ENCODE measurements around the gene SNRPA1. TPM values are rescaled to one million over a fixed set of nuclear protein-coding genes. Genes with fewer than 3 reads are reported as not detected.

The SNRPA1 gene
- total and polyA plus RNA-seq, 4 donors, result 34.5 to 57.7 (median 51.3) TPM

DNA sequence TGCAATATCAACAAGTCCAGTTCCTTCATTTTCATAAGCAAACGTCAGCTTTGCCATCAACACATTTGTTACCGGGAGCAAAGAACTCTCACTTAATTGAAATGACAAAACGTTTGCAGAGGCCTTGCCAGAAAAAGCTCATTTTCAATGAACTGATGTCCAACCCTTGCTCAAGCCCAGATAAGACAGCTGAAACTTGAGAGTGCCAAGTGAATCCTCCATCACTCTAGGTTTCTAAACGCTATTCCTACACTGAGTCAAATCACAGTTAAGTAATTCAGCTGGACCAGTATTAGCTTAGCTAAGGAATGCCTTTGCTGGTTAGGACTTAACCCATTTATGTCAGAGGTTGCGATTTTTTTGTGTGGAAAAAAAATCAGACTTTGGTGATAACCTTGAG lies 54.7 kb downstream of the SNRPA1 start:
- H3K9me3 ChIP-seq (ENCODE audit: control insufficient read depth in 4 of 4, insufficient read depth in 3 of 4, low read length in 3 of 4), result no peaks in the 10 kb centered on the region
- peaks cover under 1 to 7% (median 3%) of the 10 kb centered on the region in 4 donors for H3K36me3 ChIP-seq (ENCODE audit: control insufficient read depth in 4 of 4, insufficient read depth in 4 of 4, low read length in 4 of 4)
- H3K9ac ChIP-seq (ENCODE audit: insufficient read depth in 1 of 2, low read length in 2 of 2), result no peak overlapping the region
- TF ChIP-seq, protein P1, sequence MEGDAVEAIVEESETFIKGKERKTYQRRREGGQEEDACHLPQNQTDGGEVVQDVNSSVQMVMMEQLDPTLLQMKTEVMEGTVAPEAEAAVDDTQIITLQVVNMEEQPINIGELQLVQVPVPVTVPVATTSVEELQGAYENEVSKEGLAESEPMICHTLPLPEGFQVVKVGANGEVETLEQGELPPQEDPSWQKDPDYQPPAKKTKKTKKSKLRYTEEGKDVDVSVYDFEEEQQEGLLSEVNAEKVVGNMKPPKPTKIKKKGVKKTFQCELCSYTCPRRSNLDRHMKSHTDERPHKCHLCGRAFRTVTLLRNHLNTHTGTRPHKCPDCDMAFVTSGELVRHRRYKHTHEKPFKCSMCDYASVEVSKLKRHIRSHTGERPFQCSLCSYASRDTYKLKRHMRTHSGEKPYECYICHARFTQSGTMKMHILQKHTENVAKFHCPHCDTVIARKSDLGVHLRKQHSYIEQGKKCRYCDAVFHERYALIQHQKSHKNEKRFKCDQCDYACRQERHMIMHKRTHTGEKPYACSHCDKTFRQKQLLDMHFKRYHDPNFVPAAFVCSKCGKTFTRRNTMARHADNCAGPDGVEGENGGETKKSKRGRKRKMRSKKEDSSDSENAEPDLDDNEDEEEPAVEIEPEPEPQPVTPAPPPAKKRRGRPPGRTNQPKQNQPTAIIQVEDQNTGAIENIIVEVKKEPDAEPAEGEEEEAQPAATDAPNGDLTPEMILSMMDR (IDR thresholded peaks at IDR 0.05; ENCODE audit: control extremely low read depth, extremely low read depth), result no peak
- ATAC-seq (ENCODE audit: insufficient read depth, low FRiP score) (no peak), DNase-seq (peak; percentile 63 to 98 (median 92))
- peaks cover 14 to 75% (median 40%) of the 10 kb centered on the region in 5 donors for H3K4me1 ChIP-seq (ENCODE audit: control insufficient read depth in 5 of 5, insufficient read depth in 5 of 5, low read length in 5 of 5)
- WGBS, 2 donors, result 46 to 48% methylated on average over 5 of the region's 5 CpGs
- no peak overlapping the region for H3K4me3 ChIP-seq
- H3K27ac ChIP-seq (ENCODE audit: low read depth in 1 of 2, low read length in 1 of 2), result no peak overlapping the region
- H3K27me3 ChIP-seq (ENCODE audit: control insufficient read depth in 3 of 3, insufficient read depth in 3 of 3, low read length in 2 of 3), result no peaks in the 10 kb centered on the region

GRCh38 chr15:101239724-101240136 lies 55.3 kb downstream of the SNRPA1 start:
- ATAC-seq (ENCODE audit: insufficient read depth, low FRiP score), result no peak
- H3K9me3 ChIP-seq (ENCODE audit: control insufficient read depth in 4 of 4, insufficient read depth in 3 of 4, low read length in 3 of 4), result no peaks in the 10 kb centered on the region
- TF ChIP-seq, protein P1 (IDR thresholded peaks at IDR 0.05; ENCODE audit: control extremely low read depth, extremely low read depth), result no peak
- H3K9ac ChIP-seq (ENCODE audit: insufficient read depth in 1 of 2, low read length in 2 of 2), result peak overlapping the region in 1 of 2 donors; percentile 54
- WGBS, 2 donors, result 28 to 53% methylated on average over 6 of the region's 6 CpGs
- H3K4me3 ChIP-seq, result no peak overlapping the region
- peak in 1 of 3 donors; percentile 31 for DNase-seq
- peaks cover 14 to 71% (median 35%) of the 10 kb centered on the region in 5 donors for H3K4me1 ChIP-seq (ENCODE audit: control insufficient read depth in 5 of 5, insufficient read depth in 5 of 5, low read length in 5 of 5)
- H3K27me3 ChIP-seq (ENCODE audit: control insufficient read depth in 3 of 3, insufficient read depth in 3 of 3, low read length in 2 of 3), result no peaks in the 10 kb centered on the region
- peak overlapping the region in 1 of 2 donors; percentile 1 for H3K27ac ChIP-seq (ENCODE audit: low read depth in 1 of 2, low read length in 1 of 2)
- peaks cover 3 to 12% (median 8%) of the 10 kb centered on the region in 4 donors for H3K36me3 ChIP-seq (ENCODE audit: control insufficient read depth in 4 of 4, insufficient read depth in 4 of 4, low read length in 4 of 4)

DNA sequence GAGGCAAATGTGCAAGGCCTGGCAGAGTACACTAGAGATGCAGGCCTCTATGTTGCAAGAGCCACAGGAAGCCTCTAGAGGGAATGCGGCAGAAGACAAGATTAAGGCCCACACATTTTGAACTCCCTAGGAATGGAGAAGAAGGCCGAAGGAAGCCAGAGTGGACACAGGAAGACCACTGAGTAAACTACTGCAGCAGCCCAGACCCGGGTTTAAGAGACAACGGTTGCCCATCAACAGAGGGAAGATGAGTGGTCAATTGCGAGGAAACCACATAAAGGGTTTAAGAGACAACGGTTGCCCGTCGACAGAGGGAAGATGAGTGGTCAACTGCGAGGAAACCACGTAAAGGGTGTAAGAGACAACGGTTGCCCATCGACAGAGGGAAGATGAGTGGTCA lies 57.8 kb downstream of the SNRPA1 start:
- H3K27ac ChIP-seq (ENCODE audit: low read depth in 1 of 2, low read length in 1 of 2), result peak overlapping the region in 1 of 2 donors; percentile 51
- H3K4me3 ChIP-seq, result no peak overlapping the region
- H3K4me1 ChIP-seq (ENCODE audit: control insufficient read depth in 5 of 5, insufficient read depth in 5 of 5, low read length in 5 of 5), result peaks cover 6 to 54% (median 14%) of the 10 kb centered on the region in 5 donors
- TF ChIP-seq, protein P1 (IDR thresholded peaks at IDR 0.05; ENCODE audit: control extremely low read depth, extremely low read depth), result no peak
- ATAC-seq (ENCODE audit: insufficient read depth, low FRiP score) (no peak), DNase-seq (no peak)
- peaks cover 7 to 27% (median 14%) of the 10 kb centered on the region in 4 donors for H3K36me3 ChIP-seq (ENCODE audit: control insufficient read depth in 4 of 4, insufficient read depth in 4 of 4, low read length in 4 of 4)
- H3K9ac ChIP-seq (ENCODE audit: insufficient read depth in 1 of 2, low read length in 2 of 2), result no peak overlapping the region
- no peaks in the 10 kb centered on the region for H3K27me3 ChIP-seq (ENCODE audit: control insufficient read depth in 3 of 3, insufficient read depth in 3 of 3, low read length in 2 of 3)
- WGBS, 2 donors, result 36 to 69% methylated on average over 12 of the region's 12 CpGs
- no peaks in the 10 kb centered on the region for H3K9me3 ChIP-seq (ENCODE audit: control insufficient read depth in 4 of 4, insufficient read depth in 3 of 4, low read length in 3 of 4)

Measured in lung (tissue), 12 donors.